ENCODE results near the gene ANKHD1. TPM values are rescaled to one million over a fixed set of nuclear protein-coding genes. Genes with fewer than 3 reads are reported as not detected.

Gene ANKHD1
- total and polyA plus RNA-seq, 4 donors, result 33.2 to 116 (median 60.1) TPM

GRCh38 chr5:140570488-140570887 lies 168.9 kb downstream of the ANKHD1 start:
- H3K27me3 ChIP-seq (ENCODE audit: control insufficient read depth in 4 of 4, insufficient read depth in 4 of 4, low read length in 3 of 4), result no peaks in the 10 kb centered on the region
- no peak for DNase-seq (ENCODE audit: low spot score)
- H3K4me3 ChIP-seq (ENCODE audit: low read depth in 1 of 3, low read length in 3 of 3), result no peak overlapping the region
- peaks cover 19 to 74% (median 62%) of the 10 kb centered on the region in 4 donors for H3K4me1 ChIP-seq (ENCODE audit: control insufficient read depth in 4 of 4, insufficient read depth in 4 of 4, low read length in 3 of 4)
- H3K36me3 ChIP-seq (ENCODE audit: control insufficient read depth in 4 of 4, insufficient read depth in 3 of 4, low read depth in 1 of 4, low read length in 3 of 4), result peaks cover 6 to 20% (median 15%) of the 10 kb centered on the region in 4 donors
- H3K9ac ChIP-seq (ENCODE audit: low read depth in 1 of 2, low read length in 2 of 2), result no peak overlapping the region
- TF ChIP-seq, protein P1, sequence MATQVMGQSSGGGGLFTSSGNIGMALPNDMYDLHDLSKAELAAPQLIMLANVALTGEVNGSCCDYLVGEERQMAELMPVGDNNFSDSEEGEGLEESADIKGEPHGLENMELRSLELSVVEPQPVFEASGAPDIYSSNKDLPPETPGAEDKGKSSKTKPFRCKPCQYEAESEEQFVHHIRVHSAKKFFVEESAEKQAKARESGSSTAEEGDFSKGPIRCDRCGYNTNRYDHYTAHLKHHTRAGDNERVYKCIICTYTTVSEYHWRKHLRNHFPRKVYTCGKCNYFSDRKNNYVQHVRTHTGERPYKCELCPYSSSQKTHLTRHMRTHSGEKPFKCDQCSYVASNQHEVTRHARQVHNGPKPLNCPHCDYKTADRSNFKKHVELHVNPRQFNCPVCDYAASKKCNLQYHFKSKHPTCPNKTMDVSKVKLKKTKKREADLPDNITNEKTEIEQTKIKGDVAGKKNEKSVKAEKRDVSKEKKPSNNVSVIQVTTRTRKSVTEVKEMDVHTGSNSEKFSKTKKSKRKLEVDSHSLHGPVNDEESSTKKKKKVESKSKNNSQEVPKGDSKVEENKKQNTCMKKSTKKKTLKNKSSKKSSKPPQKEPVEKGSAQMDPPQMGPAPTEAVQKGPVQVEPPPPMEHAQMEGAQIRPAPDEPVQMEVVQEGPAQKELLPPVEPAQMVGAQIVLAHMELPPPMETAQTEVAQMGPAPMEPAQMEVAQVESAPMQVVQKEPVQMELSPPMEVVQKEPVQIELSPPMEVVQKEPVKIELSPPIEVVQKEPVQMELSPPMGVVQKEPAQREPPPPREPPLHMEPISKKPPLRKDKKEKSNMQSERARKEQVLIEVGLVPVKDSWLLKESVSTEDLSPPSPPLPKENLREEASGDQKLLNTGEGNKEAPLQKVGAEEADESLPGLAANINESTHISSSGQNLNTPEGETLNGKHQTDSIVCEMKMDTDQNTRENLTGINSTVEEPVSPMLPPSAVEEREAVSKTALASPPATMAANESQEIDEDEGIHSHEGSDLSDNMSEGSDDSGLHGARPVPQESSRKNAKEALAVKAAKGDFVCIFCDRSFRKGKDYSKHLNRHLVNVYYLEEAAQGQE (IDR thresholded peaks at IDR 0.05), result no peak
- TF ChIP-seq HNF4A (conservative IDR thresholded peaks at IDR 0.05), result peak; percentile 38 to 59
- no peak for TF ChIP-seq YY1 (IDR thresholded peaks at IDR 0.05)
- no peaks in the 10 kb centered on the region for H3K9me3 ChIP-seq (ENCODE audit: control insufficient read depth in 4 of 4, low read length in 3 of 4)
- 95% methylated on average over 1 of the region's 1 CpG for WGBS
- peak overlapping the region in 1 of 2 donors; percentile 51 for H3K27ac ChIP-seq (ENCODE audit: low read depth in 1 of 2, low read length in 2 of 2)

- TF ChIP-seq MAX (IDR thresholded peaks at IDR 0.05) (no peak), NR2F2 (IDR thresholded peaks at IDR 0.05) (peak; percentile 88), RXRA (IDR thresholded peaks at IDR 0.05) (peak; percentile 78 to 90), SP1 (IDR thresholded peaks at IDR 0.05) (peak; percentile 65), FOXA1 (IDR thresholded peaks at IDR 0.05) (no peak), RAD21 (IDR thresholded peaks at IDR 0.05) (peak in 1 of 2 donors; percentile 39)
- peaks cover 6 to 19% (median 15%) of the 10 kb centered on the region in 4 donors for H3K36me3 ChIP-seq (ENCODE audit: control insufficient read depth in 4 of 4, insufficient read depth in 3 of 4, low read depth in 1 of 4, low read length in 3 of 4)
- H3K27me3 ChIP-seq (ENCODE audit: control insufficient read depth in 4 of 4, insufficient read depth in 4 of 4, low read length in 3 of 4), result no peaks in the 10 kb centered on the region
- H3K9me3 ChIP-seq (ENCODE audit: control insufficient read depth in 4 of 4, low read length in 3 of 4), result no peaks in the 10 kb centered on the region
- no peak overlapping the region for H3K9ac ChIP-seq (ENCODE audit: low read depth in 1 of 2, low read length in 2 of 2)
- H3K4me3 ChIP-seq (ENCODE audit: low read depth in 1 of 3, low read length in 3 of 3), result no peak overlapping the region
- WGBS, result 44% methylated on average over 5 of the region's 5 CpGs
- peak overlapping the region; percentile 2 to 51 for H3K27ac ChIP-seq (ENCODE audit: low read depth in 1 of 2, low read length in 2 of 2)
- no peak for DNase-seq (ENCODE audit: low spot score)
- peaks cover 16 to 70% (median 56%) of the 10 kb centered on the region in 4 donors for H3K4me1 ChIP-seq (ENCODE audit: control insufficient read depth in 4 of 4, insufficient read depth in 4 of 4, low read length in 3 of 4)
These were observed 169.5 kb downstream of the ANKHD1 start for GRCh38 chr5:140571105-140571504.

DNA sequence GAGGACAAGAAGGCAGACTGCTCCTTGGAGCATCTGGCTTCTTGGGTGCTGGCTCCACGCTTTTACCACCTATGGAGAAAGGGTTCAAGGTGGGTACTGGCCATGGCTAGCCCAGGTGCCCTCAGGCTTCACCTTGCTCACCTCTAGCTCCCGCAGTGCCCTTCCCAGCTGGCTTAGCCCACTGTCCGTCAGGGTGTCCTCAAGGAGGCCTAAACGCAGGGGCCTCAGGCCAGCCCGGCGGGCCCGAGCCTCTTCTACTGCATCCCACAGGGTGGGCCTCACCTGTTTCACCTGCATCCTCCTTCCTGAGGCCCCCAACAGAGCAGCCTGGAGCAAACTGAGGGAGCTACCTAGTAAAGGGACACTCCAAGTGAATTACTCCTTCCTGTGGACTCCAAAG lies 172.1 kb downstream of the ANKHD1 start:
- Histone ChIP-seq H3K4me1 (ENCODE audit: control insufficient read depth in 4 of 4, insufficient read depth in 4 of 4, low read length in 3 of 4) (peaks cover 14 to 52% (median 40%) of the 10 kb centered on the region in 4 donors), H3K27ac (ENCODE audit: low read depth in 1 of 2, low read length in 2 of 2) (peak overlapping the region; percentile 69 to 76)
- WGBS, result 96% methylated on average over 7 of the region's 7 CpGs
- TF ChIP-seq NR2F2 (IDR thresholded peaks at IDR 0.05) (no peak), GABPA (IDR thresholded peaks at IDR 0.05 in 1 of 2, conservative IDR thresholded peaks at IDR 0.05 in 1 of 2) (no peak), ATF3 (IDR thresholded peaks at IDR 0.05) (no peak), HNF4G (IDR thresholded peaks at IDR 0.05) (no peak), HNF4A (conservative IDR thresholded peaks at IDR 0.05) (no peak), EGR1 (IDR thresholded peaks at IDR 0.05; ENCODE audit: low read depth in 2 of 2) (no peak), SP1 (IDR thresholded peaks at IDR 0.05) (no peak), FOXA1 (IDR thresholded peaks at IDR 0.05) (no peak), RXRA (IDR thresholded peaks at IDR 0.05) (no peak), TAF1 (conservative IDR thresholded peaks at IDR 0.05) (no peak), YY1 (IDR thresholded peaks at IDR 0.05) (no peak)
- TF ChIP-seq, protein P1 (IDR thresholded peaks at IDR 0.05), result no peak
- TF ChIP-seq, protein P2, sequence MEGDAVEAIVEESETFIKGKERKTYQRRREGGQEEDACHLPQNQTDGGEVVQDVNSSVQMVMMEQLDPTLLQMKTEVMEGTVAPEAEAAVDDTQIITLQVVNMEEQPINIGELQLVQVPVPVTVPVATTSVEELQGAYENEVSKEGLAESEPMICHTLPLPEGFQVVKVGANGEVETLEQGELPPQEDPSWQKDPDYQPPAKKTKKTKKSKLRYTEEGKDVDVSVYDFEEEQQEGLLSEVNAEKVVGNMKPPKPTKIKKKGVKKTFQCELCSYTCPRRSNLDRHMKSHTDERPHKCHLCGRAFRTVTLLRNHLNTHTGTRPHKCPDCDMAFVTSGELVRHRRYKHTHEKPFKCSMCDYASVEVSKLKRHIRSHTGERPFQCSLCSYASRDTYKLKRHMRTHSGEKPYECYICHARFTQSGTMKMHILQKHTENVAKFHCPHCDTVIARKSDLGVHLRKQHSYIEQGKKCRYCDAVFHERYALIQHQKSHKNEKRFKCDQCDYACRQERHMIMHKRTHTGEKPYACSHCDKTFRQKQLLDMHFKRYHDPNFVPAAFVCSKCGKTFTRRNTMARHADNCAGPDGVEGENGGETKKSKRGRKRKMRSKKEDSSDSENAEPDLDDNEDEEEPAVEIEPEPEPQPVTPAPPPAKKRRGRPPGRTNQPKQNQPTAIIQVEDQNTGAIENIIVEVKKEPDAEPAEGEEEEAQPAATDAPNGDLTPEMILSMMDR (IDR thresholded peaks at IDR 0.05; ENCODE audit: low read depth, low read length, missing input control), result no peak
- TF ChIP-seq, protein P3, sequence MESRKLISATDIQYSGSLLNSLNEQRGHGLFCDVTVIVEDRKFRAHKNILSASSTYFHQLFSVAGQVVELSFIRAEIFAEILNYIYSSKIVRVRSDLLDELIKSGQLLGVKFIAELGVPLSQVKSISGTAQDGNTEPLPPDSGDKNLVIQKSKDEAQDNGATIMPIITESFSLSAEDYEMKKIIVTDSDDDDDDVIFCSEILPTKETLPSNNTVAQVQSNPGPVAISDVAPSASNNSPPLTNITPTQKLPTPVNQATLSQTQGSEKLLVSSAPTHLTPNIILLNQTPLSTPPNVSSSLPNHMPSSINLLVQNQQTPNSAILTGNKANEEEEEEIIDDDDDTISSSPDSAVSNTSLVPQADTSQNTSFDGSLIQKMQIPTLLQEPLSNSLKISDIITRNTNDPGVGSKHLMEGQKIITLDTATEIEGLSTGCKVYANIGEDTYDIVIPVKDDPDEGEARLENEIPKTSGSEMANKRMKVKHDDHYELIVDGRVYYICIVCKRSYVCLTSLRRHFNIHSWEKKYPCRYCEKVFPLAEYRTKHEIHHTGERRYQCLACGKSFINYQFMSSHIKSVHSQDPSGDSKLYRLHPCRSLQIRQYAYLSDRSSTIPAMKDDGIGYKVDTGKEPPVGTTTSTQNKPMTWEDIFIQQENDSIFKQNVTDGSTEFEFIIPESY (IDR thresholded peaks at IDR 0.05), result no peak

More for the DNA sequence above, 172.1 kb downstream of the ANKHD1 start:
- Histone ChIP-seq H3K9ac (ENCODE audit: low read depth in 1 of 2, low read length in 2 of 2) (no peak overlapping the region), H3K4me3 (ENCODE audit: low read depth in 1 of 3, low read length in 3 of 3) (no peak overlapping the region), H3K27me3 (ENCODE audit: control insufficient read depth in 4 of 4, insufficient read depth in 4 of 4, low read length in 3 of 4) (no peaks in the 10 kb centered on the region), H3K9me3 (ENCODE audit: control insufficient read depth in 4 of 4, low read length in 3 of 4) (no peaks in the 10 kb centered on the region), H3K36me3 (ENCODE audit: control insufficient read depth in 4 of 4, insufficient read depth in 3 of 4, low read depth in 1 of 4, low read length in 3 of 4) (no peaks in the 10 kb centered on the region)
- DNase-seq (ENCODE audit: low spot score), result no peak
